Neural cell (in vitro differentiated cells): ENCODE measurements around the gene TRPM2.

Experiments used
- CTCF ChIP-seq: fragments of 450-650 bp; IDR thresholded peaks from 2 replicates; pipeline ENCODE4 v1.5.1; 2014; ENCODE audit warnings: antibody characterized with exemption, mild to moderate bottlenecking, moderate library complexity; ENCODE audit not compliant: poor library complexity, severe bottlenecking
- EP300 ChIP-seq: fragments of 450-650 bp; conservative IDR thresholded peaks from 2 replicates; pipeline ENCODE4 v1.6.1; 2014; ENCODE audit warnings: antibody characterized with exemption, mild to moderate bottlenecking, moderate library complexity; ENCODE audit not compliant: poor library complexity, severe bottlenecking
- POLR2AphosphoS5 ChIP-seq: IDR thresholded peaks from 2 replicates; pipeline ENCODE4 v1.6.1; 2012

- TF ChIP-seq POLR2AphosphoS5 (no peak), EP300 (no peak), CTCF (no peak)
These were observed 22.2 kb upstream of the TRPM2 start for GRCh38 chr21:44331209-44331608.
